ENCODE results near the gene PPP1R1C.
"Not testable (repeated sequence)": the region's sequence is repeated elsewhere in the genome, so short reads cannot be mapped to it uniquely, and the experiment has no call there.

PPP1R1C gene

DNA sequence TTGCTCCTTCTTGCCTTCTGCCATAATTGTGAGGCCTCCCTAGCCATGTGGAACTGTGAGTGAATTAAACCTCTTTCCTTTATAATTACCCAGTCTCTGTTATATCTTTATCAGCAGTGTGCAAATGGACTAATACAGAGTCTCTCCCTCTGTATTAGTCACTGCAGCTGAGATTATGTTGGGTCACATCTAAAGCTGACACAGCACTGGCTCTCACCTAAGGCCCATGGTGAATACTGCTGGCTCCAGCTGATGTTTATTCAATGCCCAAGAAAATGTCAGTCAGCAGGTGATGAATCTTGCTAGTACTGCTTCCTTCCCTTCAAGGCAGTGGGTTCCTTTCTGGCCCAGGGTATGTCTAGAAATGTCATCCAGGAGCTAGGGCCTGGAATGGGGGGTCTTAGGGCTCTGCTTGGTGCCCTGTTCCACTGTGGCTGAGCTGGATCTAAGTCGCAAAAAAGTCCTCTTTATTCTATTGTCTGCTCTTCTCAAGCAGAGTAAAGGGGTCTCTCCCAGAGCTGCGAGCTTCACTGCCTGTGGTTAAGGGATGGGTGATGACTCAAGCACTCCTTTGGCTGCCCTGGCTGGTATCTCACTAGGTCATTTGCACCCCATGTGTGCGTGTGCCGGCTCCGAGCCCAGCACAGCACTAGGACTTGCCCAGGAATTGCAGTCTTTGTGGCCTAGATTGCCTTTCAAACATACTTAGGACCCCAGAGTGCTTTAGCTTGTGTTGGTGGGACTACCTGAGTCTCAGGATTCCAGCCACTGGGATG, 29.9 kb downstream of the PPP1R1C start:
- no peak for DNase-seq (ENCODE audit: low spot score)

DNA sequence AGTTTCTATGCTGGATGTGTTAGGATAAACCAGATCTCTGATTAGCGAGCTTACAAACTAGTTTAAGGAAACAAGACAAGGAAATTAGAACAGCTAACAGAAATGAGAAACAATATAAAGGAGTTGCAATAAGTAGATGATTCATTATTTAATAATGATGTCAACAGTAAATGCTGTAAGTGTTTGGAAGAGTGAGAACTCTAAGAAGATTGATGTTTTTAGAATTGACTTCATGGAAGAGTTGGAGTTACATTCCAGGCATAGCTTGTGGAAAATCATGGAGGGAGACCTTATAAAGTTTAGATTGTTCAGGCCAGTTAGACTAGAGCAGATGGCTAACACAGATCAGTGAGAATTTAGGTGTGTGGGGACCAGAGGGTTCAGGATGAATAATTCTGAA, 32.6 kb downstream of the PPP1R1C start:
- DNase-seq (ENCODE audit: low spot score), result no peak

DNA sequence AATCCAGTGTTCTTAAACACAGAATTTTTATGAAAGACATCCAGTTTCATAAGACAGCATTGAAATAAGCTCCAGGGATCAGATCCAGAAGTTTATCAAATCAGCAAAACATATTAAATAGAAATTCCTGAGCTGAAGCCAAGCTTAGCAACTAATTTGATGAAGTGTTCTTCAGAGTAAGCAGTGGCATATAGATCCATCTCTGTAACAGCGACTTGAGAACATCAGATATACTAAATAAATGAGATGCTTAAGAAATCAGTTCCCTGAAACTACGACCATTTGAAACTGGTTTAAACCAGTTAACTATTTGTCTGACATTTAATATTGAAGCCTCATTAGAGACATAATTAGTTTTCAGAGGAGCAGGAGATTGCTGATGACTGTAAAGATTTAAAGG, 34.1 kb downstream of the PPP1R1C start:
- DNase-seq (ENCODE audit: low spot score), result no peak

DNA sequence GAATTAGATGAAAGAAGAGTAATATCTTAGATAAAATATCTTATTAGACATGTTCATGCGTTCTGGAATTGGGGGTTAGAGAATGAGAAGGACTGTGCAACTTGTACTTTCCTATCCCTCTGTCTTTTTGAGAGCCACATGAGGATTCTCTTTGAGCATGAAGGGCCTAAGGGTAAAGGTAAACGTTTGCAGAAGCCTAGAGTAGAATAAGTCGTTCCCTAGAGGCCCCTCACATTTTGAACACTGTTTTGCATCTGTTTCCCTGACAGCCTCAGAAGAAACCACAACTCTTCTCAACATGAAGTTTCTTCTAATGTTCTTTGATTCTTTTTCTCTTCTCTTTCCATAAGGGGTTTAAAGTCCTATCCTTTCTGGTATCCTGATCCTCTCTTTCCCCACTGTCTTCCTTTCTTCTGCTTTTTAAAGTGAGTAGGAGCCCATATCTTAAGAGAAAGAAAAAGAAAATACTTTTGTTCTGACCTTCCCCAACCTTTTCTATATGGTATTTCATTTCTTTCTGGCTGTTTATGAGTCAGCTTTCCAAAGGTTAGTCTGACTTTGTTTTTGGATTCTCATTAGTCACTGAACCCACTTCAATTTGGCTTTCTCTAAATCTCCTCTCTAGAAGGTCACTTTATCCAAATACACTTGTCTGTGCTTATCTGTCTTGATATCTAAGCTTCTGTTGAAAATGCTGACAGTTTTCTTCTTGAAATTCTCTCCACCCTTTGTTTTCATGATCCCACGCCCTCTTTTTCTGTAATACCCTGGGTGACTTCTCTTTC, 34.8 kb downstream of the PPP1R1C start:
- no peak for DNase-seq (ENCODE audit: low spot score)

DNA sequence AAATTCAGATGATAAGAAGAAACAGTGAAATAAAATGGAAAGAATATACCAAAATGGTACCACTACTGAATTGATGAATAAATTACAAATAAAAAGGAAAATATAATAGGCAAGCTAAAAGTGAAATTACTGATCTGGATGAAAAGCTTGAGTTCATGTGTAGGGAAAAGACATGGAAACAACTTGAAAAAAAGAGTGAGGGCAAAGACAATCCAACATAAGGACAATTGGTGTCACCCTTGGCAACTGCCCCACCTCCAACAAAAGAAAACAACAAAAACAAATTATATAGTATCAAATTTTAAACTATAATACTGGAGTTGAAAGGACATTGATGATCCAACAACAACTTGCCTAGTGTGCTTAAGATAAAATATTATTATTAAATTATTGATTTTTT, 37.6 kb downstream of the PPP1R1C start:
- DNase-seq (ENCODE audit: low spot score), result no peak

DNA sequence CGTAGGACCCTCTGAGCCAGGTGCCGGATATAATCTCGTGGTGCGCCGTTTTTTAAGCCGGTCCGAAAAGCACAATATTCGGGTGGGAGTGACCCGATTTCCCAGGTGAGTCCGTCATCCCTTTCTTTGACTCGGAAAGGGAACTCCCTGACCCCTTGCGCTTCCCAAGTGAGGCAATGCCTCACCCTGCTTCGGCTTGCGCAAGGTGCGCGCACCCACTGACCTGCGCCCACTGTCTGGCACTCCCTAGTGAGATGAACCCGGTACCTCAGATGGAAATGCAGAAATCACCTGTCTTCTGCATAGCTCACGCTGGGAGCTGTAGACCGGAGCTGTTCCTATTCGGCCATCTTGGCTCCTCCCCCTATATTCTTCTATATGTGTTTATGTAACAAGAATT, 45.2 kb downstream of the PPP1R1C start:
- not testable (repeated sequence) for DNase-seq (ENCODE audit: low spot score)

DNA sequence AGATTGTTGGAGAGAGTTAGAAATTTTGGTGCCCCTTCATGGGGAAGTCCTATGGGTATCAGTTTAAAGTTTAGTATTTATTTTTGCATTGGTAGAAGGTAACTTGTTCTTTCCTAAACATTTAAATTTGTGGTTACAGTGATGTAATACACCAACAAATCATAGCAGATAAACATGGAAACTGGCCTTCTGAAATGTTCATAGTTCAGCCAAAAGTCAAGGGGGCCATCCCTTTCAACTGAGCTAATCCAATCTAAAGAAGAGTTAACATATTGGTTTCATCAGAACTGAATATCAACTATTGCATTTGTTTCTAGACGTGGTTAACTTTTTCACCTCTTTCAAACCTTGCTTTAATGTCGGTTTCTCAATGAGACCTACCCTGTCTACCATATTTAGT, 46.3 kb downstream of the PPP1R1C start:
- DNase-seq (ENCODE audit: low spot score), result no peak

DNA sequence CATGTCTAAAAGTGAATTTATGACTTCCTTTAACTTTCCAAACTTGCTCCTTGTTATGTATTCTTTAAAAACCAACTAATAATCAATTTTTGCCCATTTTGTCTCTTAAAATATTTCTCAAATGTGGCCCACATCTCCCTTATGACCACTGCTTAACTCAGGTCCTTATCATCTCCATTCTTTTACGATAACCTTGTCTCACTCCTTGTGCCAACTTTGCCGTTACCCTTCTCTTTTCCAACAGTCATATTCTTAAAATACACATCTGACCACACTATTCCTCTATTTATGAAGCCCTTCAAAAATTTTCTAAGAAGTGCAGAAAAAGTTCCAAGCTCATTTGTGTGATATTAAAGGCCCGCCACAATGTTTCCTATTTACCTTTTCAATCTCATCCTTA, 47.8 kb downstream of the PPP1R1C start:
- no peak for DNase-seq (ENCODE audit: low spot score)

DNA sequence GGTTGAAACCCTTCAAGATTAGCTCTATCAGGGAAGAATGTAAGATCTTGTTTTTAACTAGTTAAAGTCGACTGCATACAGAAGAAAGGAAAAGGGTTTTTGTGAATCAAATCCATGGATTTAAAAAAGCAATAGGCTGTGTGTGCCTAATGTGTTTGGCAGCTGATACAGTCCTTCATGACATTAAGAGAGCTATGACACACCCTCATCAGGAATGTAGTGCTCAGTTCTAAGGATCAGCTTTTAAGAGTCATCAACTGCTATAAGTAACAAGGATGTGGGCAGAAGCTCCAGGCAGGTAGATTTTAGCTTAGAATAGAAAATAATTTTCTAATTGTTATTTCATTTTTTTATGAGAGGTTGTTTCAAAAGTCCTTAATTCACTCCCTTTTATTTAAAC, 52.9 kb downstream of the PPP1R1C start:
- no peak for DNase-seq (ENCODE audit: low spot score)

DNA sequence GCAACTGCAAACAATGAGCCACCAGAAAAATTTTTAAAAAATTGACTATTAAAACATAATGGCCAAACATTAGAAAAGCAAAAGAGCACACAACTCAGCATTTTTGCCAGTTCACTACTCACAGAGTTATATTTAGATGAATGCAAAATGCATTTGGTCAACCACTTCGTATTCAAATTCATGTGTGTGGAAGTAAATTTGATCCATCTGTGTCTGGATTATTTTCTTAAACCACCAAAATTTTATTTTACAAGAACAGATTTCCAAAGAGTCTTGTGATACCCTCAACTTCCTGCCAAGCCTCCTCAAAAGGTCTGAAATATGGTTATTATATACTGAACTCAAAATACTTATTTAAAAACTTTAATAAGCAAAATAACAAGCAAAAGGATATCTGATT, 57.4 kb downstream of the PPP1R1C start:
- DNase-seq (ENCODE audit: low spot score), result no peak

DNA sequence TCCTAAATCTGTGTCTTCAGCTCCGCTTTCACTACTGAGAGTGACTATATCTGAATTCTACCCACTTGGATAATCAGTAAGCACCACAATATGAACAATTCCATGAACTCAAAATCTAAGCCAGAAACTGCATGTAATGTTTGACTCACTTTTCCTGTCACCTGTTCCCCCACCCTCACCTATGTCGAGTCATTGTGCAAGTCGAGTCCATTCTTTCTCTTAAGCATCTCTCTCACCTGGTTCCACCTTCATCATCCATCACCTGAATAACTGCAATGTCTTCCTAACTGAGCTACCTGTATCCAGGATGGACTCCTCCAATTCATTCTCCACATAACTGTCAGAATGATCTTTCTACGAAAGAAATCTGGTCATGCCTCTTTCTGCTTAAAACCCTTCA, 58.2 kb downstream of the PPP1R1C start:
- no peak for DNase-seq (ENCODE audit: low spot score)

DNA sequence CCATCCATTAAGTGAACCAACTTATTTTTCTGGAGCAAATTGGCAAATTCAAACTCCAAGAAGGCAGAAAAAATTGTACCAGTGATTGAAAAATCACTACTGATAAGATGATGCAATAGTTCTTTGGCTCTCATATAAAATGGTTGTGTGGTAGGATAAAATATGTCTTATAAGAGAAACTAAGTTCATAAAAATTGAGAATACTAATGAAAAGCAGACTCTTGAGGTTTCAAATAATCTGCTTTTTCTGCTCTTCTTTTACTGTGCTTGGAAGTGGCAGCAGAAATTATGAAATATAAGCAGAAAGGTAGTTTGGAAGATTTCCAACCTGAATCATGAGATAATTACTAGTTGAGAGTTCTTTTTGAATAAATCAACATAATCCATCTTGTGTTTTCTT, 61.9 kb downstream of the PPP1R1C start:
- no peak for DNase-seq (ENCODE audit: low spot score)

DNA sequence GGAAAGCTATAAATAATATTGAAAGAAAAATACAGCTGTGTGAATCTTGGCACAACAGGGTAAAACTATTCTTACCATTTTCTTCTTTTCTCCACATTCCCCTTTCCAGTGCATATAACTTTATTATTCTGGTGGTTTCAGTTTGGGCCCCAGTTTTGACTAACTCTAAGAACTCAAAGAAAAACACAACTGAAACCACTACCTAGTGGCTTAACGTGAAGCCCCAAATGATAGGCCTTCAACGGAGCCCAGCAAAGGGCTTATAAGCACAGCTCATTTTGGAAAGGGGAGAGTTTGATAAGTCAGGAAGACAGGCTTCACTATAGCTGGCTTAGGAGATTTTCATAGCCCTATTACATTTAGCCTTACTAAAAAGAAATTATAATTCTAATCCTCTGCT, 62.4 kb downstream of the PPP1R1C start:
- DNase-seq (ENCODE audit: low spot score), result no peak

DNA sequence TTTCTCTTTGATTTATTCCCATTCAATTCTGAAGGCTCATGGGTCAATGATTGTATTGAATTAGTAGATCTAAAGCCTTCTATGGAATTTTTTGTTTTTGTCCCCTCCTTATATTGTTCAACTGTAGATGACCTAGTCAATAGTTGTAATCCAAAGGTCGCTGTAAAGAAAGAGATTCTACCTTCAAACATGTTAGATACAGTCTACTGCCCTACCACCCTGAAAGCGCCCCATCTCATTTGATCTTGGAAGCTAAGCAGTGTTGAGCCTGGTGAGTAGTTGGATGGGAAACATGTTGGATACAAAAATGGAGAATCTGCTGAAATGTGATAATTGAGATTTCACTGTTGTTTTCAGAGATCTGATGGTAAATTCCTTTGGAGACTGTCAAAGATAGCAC, 63.0 kb downstream of the PPP1R1C start:
- no peak for DNase-seq (ENCODE audit: low spot score)

DNA sequence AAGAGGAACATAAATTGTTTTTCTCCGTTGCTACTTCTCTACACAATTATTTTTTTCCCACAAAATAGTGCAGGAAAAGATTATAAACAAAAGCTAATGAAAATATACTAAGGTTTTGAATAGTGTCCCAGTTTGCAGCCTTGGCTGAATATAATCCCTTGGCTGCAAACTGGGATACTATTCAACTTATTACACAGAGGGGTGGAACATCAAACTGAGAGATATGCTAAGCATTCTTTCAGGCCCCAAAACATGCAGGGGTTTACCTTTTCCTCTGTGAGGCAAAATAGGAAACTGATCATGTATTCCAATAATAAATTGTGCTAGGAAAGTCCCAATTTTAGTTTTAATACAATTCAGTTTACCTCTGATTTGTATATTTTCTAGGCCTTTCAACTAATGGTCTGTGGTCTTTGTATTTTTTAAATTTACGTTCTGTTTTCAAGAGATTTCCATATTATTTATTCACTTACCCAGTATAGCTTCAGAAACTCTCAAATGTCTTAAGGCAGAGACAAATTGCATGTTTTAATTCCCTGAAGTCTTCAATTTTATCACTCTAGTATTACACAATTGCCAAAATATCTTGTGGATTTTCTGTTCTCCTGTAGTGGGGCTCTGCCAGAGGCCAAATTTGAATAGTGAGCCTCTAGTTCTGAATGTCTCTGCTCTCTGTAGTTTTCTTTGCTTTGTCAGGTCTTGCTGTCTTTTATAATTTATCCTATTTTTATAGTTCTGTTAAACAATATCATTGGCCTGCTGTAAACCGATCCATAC, 63.9 kb downstream of the PPP1R1C start:
- DNase-seq (ENCODE audit: low spot score), result no peak

DNA sequence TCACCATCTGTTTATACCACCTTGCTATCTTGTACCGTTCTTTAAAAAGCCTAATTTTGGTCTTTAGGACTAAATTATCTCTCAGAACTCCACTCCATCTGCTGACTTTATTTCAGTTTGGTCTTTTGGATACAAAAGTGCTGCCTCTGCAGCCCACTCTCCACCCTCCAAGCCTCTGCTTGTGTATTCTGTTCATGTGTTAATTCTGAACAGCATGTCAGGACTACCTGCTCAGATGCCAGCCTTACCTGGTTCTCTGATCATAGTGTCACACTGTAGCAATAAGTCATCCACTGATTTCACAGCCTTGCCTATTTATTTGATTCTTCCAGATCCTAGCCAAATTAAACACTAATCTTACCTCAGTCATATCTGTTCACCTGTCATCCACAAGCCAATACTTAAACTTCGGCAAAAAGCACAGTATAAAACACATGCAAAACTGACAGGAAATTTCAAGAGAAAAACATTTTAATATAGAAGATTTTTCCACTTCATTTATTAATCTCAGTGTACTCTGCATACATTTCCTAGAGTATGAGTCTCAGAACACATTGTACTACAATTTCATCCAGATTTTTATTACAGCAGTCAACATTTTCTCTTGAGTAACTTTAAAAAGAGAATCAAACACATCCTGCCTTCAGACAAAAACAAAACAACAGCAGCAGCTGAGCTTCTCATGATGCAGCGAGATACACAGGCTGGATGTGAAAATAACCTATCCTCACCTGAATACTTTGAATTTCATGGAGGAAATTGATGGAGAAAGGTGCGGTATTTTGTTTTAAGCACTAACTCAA, 64.9 kb downstream of the PPP1R1C start:
- no peak for DNase-seq (ENCODE audit: low spot score)

DNA sequence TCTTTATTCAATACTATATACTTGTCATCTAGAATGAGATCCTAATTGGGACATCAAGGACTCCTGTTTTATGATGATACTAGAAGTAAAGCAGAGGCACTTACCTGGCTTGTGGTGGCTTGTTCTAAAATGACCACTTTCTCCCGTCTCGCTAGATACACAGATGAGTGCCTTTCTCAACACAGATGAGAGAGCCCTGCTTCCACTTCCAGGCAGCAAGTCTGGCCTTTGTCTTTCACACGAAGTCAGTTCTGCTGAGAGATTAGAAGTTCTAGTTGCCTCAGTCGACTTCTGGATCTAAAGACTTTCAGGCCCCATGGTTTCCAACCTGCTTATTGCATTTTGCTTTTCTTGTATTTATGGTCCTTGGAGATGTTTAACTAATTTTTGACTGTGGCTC, 70.3 kb downstream of the PPP1R1C start:
- no peak for DNase-seq (ENCODE audit: low spot score)

DNA sequence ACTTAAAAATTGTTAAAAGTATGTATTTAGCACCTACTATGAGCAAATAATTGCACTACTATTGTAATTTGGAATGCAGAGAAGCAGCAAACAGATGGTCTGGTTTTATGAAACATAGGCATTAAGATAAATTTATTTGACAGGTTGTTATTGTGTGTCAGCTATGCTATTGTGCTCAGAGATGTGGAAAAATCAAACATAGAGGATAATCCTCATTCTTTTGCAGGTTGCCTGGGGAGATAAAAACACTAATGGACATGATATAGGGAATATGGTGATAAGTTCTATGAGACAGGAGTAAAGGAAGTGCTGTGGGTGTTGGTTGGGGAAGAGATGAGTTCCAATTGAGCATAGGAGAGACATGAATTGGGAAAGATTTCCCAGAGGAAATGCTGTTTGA, 71.3 kb downstream of the PPP1R1C start:
- DNase-seq (ENCODE audit: low spot score), result no peak

DNA sequence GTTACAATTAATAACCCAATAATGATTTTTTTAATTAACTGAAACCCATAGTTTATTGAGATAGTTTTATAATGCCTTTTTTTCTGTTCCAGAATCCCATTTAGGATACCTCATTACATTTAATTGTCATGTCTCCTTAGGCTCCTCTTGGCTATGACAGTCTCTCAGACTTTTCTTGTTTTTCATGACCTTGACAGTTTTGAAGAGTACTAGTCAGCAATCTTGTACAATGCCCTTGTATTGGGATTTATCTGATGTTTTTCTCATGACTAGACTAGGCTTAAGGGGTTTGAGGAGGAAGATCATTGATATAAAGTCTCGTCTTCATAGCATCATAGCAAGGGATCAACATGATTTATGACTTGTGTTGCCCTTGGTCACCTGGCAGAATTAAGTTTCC, 72.4 kb downstream of the PPP1R1C start:
- DNase-seq (ENCODE audit: low spot score), result no peak

DNA sequence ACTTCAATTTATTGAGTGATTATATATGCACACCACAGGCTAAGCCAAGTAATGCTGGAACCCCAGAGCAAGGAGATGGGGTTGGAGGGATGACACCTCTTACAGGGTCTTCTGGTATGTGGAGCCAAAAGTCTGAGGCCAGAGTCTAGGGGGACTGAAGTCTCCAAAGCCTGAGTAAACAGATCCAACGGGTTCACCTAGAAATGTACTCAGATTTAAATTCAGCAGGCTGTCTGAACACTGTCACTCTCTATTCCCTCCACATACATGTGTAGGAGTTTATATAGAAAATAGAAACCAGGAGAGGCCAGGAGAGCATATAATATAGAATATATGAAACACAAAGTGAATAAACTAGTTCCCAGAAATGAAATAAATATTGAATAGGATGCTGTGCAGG, 76.1 kb downstream of the PPP1R1C start:
- no peak for DNase-seq (ENCODE audit: low spot score)

DNA sequence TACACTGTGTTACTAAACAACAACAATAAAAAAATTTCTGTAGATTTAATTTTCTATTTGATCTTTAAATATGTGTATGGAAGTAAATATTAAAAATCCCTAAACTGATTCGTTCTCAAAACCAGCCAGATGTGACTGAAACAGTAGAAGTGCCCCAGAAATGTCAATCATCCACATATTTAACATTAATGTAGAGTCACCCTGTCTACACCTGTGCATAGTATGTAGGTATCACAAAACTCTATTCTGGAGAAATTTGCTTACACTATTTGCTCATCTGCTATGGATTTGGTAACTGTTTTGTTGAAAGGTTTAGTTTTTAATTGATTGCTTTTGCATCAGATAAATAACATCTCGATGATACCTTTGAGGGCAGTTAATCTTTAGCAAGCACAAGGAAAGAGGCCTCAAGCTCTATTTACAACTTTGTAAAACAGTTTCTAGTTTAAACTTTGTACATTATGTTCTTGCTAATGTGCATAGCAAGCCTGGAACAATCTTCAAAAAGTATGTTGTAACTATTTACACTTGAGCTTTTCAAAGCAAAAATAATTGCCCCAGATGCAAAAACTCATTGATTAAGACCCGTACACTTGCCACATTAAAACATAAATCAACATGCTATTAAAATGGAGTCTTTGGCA, 76.8 kb downstream of the PPP1R1C start:
- DNase-seq (ENCODE audit: low spot score), result no peak
